ENCODE data around the gene GNB1L. TPM values are rescaled to one million over a fixed set of nuclear protein-coding genes. Genes with fewer than 3 reads are reported as not detected.

Gene GNB1L
- total and polyA plus RNA-seq, 9 of the 15 experiments (the other 6 are each of a cell fraction or from before 2014, with no cell fraction given) = 0.56 to 50.5 (median 10.2) TPM

DNA sequence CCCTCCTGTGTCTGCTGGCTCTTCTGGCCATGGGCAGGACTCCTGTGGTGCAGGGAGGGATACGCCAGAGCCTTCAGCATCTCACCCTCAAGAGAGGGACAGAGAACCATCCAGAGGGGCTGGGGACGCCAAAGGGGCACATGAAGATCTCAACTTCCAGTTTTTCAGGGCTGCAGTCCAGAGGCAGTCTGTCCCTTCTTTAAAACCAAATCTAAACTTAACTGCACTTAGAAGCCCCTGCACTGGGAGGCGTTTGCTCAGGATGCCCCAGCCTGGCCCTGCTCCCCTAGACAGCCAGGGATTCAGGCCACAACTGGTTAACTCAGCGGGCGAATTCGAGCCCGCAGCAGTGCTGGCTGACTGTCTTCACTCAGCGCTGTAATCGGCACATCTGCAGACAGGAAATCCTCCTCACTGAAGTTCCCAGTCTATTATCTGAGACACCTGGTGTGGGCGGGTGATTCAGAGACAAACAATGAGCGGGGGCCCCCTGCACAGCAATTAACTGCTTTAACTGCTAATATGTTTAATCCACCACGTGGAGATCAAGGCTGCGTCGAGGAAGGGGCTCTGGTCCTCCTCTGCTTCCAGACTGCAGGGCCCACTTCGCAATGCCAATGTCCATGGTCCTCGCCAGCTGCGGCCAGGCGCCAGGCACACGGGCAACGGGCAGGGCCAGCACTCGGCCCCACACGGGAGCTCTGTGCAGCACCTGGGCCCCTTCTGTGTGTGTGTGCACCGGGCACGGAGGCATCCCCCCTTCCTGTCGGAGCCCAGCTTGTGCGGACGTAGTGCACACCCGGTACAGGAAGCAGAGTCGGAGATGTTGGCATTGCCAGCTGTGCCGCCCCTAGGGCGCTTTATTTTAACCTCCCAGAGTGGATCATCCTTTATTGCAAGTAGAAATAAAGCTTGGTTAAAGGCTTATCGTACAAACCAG is 36.9 kb upstream of the GNB1L start (continued):
- TF ChIP-seq HIVEP1 (CRISPR knock-in tag; IDR thresholded peaks at IDR 0.05) = no peak; the same call in 1 of the 2 replicates
- TF ChIP-seq, protein P1, sequence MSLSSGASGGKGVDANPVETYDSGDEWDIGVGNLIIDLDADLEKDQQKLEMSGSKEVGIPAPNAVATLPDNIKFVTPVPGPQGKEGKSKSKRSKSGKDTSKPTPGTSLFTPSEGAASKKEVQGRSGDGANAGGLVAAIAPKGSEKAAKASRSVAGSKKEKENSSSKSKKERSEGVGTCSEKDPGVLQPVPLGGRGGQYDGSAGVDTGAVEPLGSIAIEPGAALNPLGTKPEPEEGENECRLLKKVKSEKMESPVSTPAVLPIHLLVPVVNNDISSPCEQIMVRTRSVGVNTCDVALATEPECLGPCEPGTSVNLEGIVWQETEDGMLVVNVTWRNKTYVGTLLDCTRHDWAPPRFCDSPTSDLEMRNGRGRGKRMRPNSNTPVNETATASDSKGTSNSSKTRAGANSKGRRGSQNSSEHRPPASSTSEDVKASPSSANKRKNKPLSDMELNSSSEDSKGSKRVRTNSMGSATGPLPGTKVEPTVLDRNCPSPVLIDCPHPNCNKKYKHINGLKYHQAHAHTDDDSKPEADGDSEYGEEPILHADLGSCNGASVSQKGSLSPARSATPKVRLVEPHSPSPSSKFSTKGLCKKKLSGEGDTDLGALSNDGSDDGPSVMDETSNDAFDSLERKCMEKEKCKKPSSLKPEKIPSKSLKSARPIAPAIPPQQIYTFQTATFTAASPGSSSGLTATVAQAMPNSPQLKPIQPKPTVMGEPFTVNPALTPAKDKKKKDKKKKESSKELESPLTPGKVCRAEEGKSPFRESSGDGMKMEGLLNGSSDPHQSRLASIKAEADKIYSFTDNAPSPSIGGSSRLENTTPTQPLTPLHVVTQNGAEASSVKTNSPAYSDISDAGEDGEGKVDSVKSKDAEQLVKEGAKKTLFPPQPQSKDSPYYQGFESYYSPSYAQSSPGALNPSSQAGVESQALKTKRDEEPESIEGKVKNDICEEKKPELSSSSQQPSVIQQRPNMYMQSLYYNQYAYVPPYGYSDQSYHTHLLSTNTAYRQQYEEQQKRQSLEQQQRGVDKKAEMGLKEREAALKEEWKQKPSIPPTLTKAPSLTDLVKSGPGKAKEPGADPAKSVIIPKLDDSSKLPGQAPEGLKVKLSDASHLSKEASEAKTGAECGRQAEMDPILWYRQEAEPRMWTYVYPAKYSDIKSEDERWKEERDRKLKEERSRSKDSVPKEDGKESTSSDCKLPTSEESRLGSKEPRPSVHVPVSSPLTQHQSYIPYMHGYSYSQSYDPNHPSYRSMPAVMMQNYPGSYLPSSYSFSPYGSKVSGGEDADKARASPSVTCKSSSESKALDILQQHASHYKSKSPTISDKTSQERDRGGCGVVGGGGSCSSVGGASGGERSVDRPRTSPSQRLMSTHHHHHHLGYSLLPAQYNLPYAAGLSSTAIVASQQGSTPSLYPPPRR (CRISPR knock-in tag; IDR thresholded peaks at IDR 0.05; ENCODE audit: borderline replicate concordance) = no peak
- TF ChIP-seq, protein P2, sequence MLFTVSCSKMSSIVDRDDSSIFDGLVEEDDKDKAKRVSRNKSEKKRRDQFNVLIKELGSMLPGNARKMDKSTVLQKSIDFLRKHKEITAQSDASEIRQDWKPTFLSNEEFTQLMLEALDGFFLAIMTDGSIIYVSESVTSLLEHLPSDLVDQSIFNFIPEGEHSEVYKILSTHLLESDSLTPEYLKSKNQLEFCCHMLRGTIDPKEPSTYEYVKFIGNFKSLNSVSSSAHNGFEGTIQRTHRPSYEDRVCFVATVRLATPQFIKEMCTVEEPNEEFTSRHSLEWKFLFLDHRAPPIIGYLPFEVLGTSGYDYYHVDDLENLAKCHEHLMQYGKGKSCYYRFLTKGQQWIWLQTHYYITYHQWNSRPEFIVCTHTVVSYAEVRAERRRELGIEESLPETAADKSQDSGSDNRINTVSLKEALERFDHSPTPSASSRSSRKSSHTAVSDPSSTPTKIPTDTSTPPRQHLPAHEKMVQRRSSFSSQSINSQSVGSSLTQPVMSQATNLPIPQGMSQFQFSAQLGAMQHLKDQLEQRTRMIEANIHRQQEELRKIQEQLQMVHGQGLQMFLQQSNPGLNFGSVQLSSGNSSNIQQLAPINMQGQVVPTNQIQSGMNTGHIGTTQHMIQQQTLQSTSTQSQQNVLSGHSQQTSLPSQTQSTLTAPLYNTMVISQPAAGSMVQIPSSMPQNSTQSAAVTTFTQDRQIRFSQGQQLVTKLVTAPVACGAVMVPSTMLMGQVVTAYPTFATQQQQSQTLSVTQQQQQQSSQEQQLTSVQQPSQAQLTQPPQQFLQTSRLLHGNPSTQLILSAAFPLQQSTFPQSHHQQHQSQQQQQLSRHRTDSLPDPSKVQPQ (CRISPR knock-in tag; IDR thresholded peaks at IDR 0.05; ENCODE audit: borderline replicate concordance) = no peak
- peak; percentile 36; the same call in 1 of the 2 replicates for TF ChIP-seq KHSRP (IDR thresholded peaks at IDR 0.05)
- TF ChIP-seq KLF1 (tag; IDR thresholded peaks at IDR 0.05) = peak; percentile 89; the same call in 1 of the 2 replicates
- peak; percentile 70 to 98 for TF ChIP-seq ARNT (IDR thresholded peaks at IDR 0.05)
- TF ChIP-seq ZNF830 (CRISPR knock-in tag; IDR thresholded peaks at IDR 0.05) = peak; percentile 94; the same call in 1 of the 2 replicates
- TF ChIP-seq ZNF436 (CRISPR knock-in tag; IDR thresholded peaks at IDR 0.05) = peak; percentile 53; the same call in 1 of the 2 replicates
- no peak for TF ChIP-seq BACH1 (tag; IDR thresholded peaks at IDR 0.05)
